HG02840 (cell line): Measurements from ENCODE around the gene DHRSX.
"Not testable (repeated sequence)": the region's sequence is repeated elsewhere in the genome, so short reads cannot be mapped to it uniquely, and the experiment has no call there.

Source experiments
- ATAC-seq: cut with Tn5 transposase; IDR thresholded peaks from one replicate; pipeline ENCODE4 v1.9.1; 2021; ENCODE audit warnings: mild to moderate bottlenecking, moderate library complexity, moderate number of reproducible peaks; ENCODE audit not compliant: unreplicated experiment, low FRiP score

Gene DHRSX

GRCh38 chrX:2241496-2241895 lies 259.3 kb downstream of the DHRSX start:
- ATAC-seq: not testable (repeated sequence)

DNA sequence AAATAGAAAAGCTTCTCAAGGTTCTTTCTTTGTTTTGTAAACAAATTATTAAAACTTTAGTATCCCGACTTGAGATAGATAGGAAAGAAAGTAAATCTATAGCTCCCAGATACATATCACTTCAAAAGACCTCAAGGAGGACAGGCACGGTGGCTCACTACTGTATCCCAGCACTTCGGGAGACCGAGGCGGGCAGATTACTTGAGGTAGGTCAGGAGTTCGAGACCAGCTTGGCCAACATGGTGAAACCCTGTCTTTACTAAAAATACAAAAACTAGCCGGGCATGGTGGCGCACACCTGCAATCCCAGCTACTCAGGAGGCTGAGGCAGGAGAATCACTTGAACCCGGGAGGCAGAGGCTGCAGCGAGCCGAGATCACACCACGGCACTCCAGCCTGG lies 260.0 kb downstream of the DHRSX start:
- ATAC-seq: not testable (repeated sequence)

DNA sequence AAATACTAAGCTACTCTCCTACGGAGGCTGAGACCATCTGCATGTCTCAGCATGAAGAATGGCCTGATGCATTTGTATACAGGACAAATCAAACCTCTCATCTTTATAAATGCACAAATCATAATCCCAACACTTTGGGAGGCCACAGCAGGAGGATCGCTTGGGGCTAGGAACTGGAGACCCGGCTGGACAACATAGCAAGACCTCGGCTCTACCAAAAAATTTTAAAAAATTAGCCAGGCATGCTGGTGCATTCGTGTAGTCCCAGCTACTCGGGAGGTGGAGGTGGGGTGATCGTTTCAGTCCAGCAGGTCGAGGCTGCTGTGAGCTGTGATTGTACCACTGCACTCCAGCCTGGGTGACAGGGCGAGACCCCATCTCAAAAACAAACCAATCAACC lies 262.8 kb downstream of the DHRSX start:
- no peak for ATAC-seq

GRCh38 chrX:2231570-2232192 lies 269.1 kb downstream of the DHRSX start:
- ATAC-seq: no peak

- ATAC-seq: no peak
These were observed 270.3 kb downstream of the DHRSX start for GRCh38 chrX:2230457-2230856.

GRCh38 chrX:2228536-2228935 lies 272.2 kb downstream of the DHRSX start:
- ATAC-seq: no peak

GRCh38 chrX:2226906-2227656 lies 273.7 kb downstream of the DHRSX start:
- no peak for ATAC-seq

GRCh38 chrX:2226182-2226581 lies 274.6 kb downstream of the DHRSX start:
- ATAC-seq: no peak

GRCh38 chrX:2224597-2225235 lies 276.1 kb downstream of the DHRSX start:
- no peak for ATAC-seq

- no peak for ATAC-seq
These were observed 276.6 kb downstream of the DHRSX start for GRCh38 chrX:2224161-2224560.

- no peak for ATAC-seq
These were observed 279.8 kb downstream of the DHRSX start for GRCh38 chrX:2220829-2221567.

GRCh38 chrX:2220296-2220695 lies 280.5 kb downstream of the DHRSX start:
- no peak for ATAC-seq

DNA sequence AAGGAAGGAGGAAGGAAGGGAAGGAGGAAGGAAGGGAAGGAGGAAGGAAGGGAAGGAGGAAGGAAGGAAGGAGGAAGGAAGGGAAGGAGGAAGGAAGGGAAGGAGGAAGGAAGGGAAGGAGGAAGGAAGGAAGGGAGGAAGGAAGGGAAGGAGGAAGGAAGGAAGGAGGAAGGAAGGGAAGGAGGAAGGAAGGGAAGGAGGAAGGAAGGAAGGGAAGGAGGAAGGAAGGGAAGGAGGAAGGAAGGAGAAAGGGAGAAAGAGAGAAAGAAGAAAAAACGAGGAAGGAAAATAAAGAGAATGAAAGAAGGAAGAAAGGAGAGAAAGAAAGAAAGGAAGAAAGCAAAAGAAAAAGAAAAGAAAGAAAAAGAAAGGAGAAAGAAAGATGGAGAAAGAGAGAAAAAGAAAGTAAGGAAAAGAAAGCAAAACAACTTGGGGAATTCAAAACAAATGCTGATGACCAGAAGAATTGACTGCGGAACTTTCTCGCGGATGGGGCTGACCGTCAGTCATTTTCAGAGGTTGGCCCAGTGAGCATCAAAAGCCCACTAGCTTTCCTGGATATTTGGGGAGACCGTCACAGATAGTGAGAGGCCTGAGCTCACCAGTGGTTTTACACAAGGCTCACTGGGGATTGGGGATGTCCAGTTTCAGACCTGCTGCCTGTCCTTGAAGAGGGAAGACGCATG lies 286.5 kb downstream of the DHRSX start:
- not testable (repeated sequence) for ATAC-seq

GRCh38 chrX:2211667-2212066 lies 289.1 kb downstream of the DHRSX start:
- not testable (repeated sequence) for ATAC-seq

DNA sequence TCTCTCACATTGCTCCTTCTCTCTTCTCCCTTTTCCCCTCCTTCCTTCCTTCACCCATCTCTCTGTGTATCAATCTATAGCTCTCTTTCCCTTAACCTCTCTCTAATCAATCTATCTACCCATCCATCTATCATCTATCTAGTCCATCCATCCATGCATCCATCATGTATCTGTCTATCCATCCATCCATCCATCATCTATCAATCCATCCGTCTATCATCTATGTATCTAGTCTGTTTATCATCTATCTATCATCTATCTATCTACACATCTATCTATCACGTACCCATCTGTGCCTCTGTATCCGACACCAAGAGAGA lies 307.5 kb downstream of the DHRSX start:
- ATAC-seq: no peak

- ATAC-seq: no peak
These were observed 308.0 kb downstream of the DHRSX start for GRCh38 chrX:2192584-2193272.

DNA sequence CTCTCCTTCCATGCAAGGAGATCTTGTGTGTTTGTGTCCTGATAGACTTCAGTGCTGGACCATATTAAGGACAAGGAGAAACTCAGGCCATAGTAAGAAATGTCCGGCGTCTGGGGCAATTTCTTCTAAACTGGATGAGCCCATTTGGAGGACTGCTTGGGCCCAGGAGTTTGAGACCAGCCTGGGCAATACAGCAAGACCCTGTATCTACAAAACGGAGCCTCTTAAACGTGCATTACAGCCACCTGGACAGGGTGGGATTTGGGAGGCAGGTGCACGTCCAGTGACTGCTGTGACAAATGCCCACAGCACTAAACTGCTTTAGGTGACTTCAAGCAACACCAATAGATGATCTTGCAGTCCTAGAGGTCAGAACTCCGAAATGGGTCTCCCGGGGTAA lies 311.9 kb downstream of the DHRSX start:
- ATAC-seq: no peak

DNA sequence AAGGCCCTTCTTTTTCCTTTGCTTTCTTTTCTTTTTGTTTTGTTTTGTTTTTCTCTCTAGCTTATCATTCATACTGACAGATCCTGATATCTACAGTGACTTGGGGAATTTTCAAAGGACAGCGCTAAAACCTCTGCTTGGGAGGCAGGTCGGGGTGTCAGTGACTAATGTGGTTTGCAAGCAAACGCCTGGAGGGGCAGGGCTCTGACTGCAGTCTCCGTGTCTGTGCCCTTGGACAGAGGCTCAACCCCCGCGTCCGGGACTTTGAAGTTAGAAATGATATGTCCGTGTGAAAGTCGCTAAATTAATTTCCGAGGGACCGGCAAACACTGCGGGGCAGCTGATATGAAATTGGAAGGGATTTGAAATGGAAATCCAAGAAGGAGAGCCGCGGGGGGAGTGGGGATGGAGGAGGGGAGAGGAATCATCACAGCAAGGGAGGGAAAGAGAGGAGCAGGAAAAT lies 312.4 kb downstream of the DHRSX start:
- ATAC-seq: no peak

GRCh38 chrX:2187352-2188115 lies 313.2 kb downstream of the DHRSX start:
- no peak for ATAC-seq
